NCI-H1417 treated with DMSO at 0.1 percent for 48 hours (cell line): ENCODE data around the gene TGFBRAP1.

Experiments
- DNase-seq: peaks from one replicate; lab custom pipeline; 2025; lab: John Stamatoyannopoulos, UW

TGFBRAP1 gene

DNA sequence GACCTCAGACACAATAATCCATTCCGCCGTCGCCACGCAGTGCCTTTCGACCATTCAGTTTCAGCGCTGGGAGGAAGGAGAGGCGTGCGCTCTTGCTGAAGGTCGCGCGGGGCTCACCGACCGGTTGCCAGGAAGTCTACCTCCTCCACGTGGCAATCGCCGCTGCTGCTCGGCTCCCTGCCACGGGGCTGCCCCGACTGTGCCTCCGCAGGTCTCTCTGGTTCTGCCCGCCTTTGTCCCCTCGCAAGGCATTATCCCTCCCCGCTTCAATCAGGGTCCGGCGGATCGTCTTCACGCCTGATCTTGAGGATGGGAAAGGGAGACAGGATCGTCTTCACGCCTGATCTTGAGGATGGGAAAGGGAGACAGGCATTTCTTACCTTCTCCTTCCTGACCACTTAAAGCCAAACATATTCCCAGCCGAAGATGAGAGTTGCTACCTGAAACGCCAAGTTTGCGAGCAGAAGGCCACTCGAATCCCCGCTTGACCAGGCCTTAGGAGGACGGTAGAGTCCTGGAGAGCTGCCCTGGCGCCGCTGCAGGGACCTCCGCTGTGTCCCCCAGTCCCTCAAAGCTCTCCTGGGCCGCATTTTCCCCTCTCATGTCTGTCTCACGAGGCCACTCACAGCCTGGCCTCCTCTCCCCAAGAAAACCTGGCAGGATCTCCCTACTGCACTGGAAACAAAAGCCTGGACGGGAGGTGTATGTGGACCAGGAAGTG, 92.3 kb downstream of the TGFBRAP1 start:
- DNase-seq = no peak

DNA sequence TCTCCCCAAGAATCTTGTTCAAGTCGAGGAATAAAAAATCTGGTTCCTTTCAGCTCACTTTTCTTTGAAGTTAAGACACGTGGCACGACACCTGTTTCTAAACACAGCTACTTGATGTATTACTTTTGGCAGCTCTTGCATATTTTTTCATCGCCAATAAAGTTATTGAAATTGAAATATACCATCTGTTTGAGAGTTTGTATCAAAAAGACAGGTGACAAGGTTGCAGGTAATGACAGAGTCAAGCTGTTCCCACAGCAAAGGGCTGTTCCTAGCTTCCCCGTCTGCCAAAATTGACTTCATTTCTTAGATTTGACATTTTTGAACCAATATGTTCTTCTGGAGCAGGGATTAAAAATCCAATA, 93.5 kb downstream of the TGFBRAP1 start:
- DNase-seq = no peak

- no peak for DNase-seq
Measured at GRCh38 chr2:105235388-105236059, 94.0 kb downstream of the TGFBRAP1 start.

- no peak for DNase-seq
Measured at GRCh38 chr2:105231232-105231619, 98.3 kb downstream of the TGFBRAP1 start.

GRCh38 chr2:105224444-105224843, 105.1 kb downstream of the TGFBRAP1 start:
- DNase-seq = no peak

DNA sequence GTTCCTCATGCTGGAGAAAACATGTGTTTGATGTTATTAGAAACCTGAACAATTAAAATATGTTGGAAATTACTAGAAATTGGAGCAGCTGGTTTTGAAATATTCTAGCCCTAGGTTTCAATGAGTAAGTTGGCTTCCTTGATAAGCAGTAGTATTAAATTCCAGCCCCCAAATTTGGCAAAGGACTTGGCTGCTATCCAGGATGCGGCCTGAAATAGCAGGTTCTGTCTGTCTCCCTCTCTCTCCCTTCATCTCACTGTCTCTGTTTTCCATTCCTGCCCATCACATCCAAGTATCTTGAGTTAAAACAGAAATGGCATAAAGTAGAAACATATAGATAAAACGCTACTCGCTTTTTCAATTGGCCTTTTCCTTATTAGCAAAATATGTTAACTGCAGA, 108.9 kb downstream of the TGFBRAP1 start:
- no peak for DNase-seq

GRCh38 chr2:105215586-105216192, 113.8 kb downstream of the TGFBRAP1 start:
- no peak for DNase-seq
